ENCODE data around the gene ZNF783. TPM values are rescaled to one million over a fixed set of nuclear protein-coding genes. Genes with fewer than 3 reads are reported as not detected.
"Not testable (repeated sequence)": the region's sequence is repeated elsewhere in the genome, so short reads cannot be mapped to it uniquely, and the experiment has no call there.

ZNF783 gene
- total RNA-seq: 10 to 100 TPM; 10.6 to 10.8 TPM
- long read RNA-seq, partial matches to known transcripts: 11 of 14 reads
- long read RNA-seq, other reads (novel, unspliced or antisense): 3 of 14 reads

DNA sequence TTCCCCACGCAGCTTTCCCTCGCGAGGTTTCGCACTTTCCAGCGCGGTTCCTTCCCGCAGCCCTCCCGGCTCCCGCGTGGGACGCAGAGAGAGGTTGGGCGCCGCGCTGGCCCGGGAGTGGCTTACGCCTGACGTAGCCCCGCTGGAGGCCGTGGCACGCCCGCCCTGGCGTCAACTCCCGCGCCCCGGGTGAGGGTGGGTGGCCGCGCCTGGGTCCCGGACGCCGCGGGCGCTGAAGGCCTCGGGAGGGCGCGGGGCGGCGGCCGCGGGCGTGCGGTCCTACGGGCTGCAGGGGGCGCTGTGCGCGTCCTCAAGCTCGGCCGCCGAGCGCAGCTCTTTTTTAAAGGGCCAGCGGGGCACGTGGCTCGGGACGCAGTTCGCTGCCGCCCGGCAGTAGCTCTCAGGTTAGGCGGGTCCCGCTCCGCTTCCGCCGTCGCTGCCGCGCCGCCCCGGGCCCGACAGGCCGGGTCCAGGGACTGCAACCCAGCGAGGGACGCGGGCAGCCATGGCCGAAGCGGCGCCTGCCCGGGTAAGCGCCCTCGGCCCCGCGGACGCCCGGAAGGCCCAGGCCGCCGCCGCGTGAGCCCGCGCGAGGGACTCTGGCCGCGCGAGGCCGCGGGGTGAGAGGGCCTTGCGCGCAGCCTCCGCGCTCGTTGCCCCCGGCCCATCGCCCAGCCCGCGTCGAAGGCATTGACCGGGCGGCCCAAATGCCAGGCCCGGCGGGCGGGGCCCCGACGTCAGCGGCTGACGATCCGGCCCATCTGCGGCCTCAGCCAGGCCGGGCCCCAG lies at the start of gene ZNF783:
Gene ZNF783 (plus strand): TSS at position 368 of the 789 bp plus-strand sequence. CDS start 138 bp downstream, at position 506.
- ATAC-seq: peak; percentile 97
- intact Hi-C loops (cut with DNase I, micrococcal nuclease): no loop called here
- DNase-seq: peak; percentile 80 to 93

DNA sequence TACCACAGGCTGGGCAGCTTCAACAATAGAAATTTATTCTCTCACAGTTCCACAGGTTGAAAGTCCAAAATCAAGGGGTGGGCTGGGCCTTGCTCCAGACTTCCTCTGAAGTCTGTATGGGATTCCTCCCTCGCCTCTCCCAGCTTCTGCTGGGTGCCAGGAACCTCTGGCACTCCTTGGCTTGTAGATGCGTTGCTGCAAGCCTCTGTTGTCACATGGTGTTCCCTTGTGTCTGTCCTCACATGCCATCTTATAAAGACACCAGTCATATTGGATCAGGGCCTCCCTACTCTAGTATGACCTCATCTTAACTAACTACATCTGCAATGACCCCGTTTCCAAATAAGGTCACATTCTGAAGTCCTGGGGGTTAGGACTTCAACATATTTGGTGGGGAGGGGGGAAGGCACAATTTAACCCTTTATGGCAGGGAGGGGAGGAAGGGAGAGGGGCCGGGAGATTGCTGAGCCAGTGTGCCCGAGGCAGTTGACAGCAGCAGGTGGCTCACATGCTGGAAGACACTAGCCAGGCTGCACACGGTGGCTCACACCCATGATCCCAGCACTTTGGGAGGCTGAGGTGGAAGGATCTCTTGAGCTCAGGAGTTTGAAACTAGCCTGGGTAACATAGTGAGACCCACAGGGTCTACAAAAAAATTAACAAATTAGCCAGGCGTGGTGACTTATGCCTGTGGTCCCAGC lies 47.8 kb upstream of the ZNF783 start:
- DNase-seq: no peak
- intact Hi-C loops (cut with DNase I, micrococcal nuclease): no loop called here
- no peak for ATAC-seq

DNA sequence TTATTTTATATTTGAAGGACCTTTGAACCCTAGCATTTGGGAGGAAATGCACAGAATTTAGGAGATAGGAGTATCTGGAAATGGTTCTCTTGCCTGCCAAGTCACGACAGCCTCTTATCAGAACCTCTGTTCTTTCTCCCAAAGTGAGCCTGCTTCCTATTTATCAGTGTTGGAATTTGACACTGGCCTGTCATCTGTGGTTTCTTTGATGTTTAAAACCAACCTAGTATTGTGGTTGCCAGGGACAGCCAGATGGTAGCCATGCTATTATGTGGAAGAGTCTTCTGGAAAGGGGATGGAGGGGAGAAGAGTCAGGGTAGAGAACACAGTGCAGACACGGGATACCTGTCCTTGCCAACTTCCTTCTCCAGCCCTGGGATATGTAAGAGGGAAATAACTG lies 45.6 kb upstream of the ZNF783 start:
- intact Hi-C loops (cut with DNase I, micrococcal nuclease): no loop called here
- DNase-seq: no peak
- no peak for ATAC-seq

DNA sequence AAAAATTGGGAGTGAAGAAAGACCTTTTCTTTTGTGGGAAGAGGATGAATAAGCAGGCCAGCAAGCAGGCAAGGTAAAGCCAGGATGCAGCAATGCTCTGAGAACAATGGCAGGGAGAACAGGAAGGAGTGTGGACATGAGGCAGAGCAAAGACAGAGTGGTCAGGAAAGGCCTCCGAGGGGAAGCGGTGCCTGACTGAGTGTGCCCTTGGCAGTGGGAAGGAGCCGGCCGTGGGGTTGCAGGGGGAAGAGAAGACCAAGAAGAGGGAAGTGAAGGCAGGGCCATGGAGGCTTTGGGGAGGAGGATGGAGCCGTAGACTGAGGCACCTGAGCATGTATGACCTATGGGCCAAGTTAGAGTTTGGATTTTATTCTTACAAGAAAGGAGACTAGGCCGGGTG lies 44.4 kb upstream of the ZNF783 start:
- no peak for ATAC-seq
- intact Hi-C loops (cut with DNase I, micrococcal nuclease): no loop called here
- no peak for DNase-seq

DNA sequence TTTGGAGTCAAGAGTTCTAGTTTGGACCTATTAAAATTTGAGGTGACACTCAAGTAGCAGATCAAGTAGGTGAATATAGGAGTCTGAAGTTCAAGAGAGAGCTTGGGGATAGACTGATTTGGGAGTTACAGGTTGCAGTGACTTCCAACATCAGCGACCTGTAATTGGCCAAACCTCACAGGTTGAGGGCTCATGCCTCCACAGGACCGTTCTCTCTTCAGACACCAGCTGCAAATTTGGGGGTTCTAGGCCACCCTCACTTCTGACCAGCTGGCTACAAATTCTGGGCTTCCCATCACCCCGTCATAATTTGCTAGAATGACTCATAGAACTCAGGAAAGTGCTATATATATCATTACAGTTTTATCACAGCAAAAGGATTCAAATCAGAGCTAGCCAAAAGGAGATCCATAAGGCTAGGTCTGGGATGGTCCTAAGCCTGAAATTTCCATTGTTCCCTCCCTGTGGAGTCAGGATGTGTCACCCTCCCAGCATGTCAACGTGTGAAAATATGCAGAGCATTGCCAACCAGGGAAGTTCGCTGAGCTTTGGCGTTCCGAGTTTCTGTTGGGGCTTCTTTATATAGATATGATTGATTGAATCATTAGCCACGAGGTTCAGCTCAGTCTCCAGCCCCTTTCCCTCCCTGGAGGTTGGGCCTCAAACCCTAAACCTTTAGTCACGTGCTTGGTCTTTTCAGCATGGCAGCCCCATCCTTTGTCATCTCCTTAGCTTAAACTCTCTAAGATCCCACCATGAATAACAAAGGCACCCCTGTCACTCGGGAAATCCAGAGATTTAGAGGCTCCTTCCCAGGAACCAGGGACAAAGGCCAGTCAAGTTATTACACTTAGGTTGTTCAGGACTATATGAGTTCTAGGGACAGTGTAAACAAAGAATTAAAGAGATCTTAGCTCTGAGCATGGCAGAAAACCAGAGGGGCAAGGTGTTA lies 43.3 kb upstream of the ZNF783 start:
- intact Hi-C loops (cut with DNase I, micrococcal nuclease): no loop called here
- no peak for DNase-seq
- peak; percentile 27 for ATAC-seq

DNA sequence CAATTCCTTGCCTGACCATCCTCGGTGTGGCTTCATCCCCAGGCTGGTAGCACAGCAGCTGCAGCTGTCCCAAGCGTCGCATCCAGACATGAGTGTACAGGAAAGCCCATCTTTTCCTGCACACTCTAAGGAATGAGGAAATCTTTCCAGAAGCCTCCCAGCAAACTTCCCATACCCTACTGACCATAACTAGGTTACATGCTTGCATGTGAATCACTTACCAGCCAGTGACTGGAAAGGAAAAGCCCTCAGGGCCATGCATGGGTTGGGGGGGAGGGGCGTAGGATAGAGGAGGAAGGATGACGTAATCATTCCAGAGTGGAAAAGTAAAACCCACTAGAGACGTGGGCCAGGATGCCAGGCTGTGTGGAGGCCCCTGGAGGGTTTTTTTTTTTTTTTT lies 41.5 kb upstream of the ZNF783 start:
- DNase-seq: no peak
- ATAC-seq: no peak
- intact Hi-C loops (cut with DNase I, micrococcal nuclease): no loop called here

DNA sequence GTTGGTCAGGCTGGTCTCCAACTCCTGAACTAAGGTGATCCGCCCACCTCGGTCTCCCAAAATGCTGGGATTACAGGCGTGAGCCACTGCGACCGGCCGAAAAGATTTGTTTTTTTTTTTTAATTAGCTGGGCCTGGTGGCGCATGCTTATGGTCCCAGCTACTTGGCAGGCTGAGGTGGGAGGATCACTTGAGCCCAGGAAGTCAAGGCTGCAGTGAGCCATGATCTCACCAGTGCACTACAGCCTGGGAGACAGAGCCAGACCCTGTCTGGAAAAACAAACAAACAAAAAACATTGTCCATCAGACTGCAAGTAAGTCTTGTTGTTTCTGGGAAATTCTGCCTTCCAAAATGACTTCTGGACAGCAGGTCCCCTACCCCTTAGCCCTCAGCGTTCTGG lies 38.8 kb upstream of the ZNF783 start:
- ATAC-seq (no peak), DNase-seq (no peak)
- intact Hi-C loops (cut with DNase I, micrococcal nuclease): no loop called here

DNA sequence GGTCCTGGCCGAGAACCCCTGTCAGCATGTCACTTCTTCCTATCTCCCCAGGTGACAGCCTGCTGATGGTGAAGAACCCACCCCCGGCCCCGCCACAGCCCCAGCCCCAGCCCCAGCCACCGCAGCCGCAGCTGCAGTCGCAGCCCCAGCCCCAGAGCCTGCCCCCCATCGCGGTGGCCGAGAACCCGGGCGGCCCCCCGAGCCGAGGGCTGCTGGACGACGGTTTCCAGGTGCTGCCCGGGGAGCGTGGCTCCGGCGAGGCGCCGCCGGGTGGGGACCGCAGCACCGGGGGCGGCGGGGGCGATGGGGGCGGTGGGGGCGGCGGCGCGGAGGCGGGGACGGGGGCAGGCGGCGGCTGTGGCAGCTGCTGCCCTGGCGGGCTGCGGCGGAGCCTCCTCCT lies 38.2 kb upstream of the ZNF783 start:
- ATAC-seq: no peak

DNA sequence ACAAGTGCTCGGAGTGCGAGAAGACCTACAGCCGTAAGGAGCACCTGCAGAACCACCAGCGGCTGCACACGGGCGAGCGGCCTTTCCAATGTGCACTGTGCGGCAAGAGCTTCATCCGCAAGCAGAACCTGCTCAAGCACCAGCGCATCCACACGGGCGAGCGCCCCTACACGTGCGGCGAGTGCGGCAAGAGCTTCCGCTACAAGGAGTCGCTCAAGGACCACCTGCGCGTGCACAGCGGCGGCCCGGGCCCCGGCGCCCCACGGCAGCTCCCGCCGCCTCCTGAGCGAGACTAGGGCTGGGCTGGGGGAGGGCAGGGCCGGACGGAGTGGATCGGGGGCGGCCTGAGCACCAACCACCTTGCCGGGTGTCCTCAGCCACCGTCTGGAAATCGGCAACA lies 37.6 kb upstream of the ZNF783 start:
- no peak for DNase-seq
- ATAC-seq: no peak
- intact Hi-C loops (cut with DNase I, micrococcal nuclease): no loop called here

More for the DNA sequence above, 38.2 kb upstream of the ZNF783 start:
- intact Hi-C loops (cut with DNase I, micrococcal nuclease): no loop called here
- DNase-seq: no peak

DNA sequence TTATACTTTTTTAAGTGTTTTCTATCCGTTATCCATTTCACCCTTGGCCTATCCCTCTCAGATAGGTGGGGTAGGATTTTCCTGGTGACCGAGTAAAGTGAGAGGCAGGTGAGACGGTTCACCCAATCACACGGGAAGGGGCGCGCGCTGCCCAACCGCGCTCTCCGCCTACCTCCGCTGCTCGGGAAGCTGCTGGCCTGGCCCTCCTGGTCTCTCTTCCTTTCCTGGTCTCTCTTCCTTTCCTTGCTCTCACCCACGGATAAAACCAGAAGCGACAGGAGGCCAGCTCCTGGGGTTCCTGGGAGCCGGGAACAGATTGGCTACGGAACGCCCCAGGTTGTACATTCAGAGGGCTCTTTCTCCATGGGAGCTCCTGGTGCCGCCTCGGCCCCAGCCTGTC lies 36.9 kb upstream of the ZNF783 start:
- no peak for DNase-seq
- intact Hi-C loops (cut with DNase I, micrococcal nuclease): no loop called here
- no peak for ATAC-seq

DNA sequence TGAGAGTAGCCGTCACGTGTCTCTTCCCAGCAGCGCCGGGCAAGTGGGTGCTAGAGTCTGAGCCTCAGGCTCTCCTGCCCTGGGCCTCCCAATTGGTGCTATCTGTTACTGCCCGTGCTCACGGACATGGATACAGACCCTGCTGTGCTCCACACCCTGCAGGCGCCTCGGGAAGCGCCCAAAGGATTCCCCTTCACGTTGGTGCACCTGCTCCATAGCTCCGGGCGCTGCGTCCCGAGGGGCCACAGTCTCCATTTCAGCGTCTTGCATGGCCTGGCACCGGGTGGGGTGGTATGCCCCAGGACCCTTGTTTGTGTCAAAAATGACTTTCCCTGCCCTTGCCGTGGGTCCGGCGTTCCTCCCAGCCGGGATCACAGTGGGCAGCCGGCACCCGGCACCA lies 36.3 kb upstream of the ZNF783 start:
- no peak for DNase-seq
- intact Hi-C loops (cut with DNase I, micrococcal nuclease): no loop called here
- ATAC-seq: no peak

DNA sequence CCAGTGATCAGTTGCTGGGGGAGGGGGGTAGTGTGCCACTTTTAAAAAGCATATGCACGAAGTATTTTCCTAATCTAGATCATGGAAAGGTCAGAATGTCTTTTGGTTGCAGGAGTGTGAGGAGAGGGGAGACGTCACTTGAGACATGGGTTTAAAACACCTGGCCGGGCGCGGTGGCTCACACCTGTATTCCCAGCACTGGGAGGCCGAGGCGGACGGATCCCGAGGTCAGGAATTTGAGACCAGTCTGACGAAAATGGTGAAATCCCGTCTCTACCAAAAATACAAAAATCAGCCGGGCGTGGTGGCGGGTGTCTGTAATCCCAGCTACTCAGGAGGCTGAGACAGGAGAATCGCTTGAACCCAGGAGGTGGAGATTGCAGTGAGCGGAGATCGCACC lies 35.6 kb upstream of the ZNF783 start:
- intact Hi-C loops (cut with DNase I, micrococcal nuclease); DNase-seq: not testable (repeated sequence)

DNA sequence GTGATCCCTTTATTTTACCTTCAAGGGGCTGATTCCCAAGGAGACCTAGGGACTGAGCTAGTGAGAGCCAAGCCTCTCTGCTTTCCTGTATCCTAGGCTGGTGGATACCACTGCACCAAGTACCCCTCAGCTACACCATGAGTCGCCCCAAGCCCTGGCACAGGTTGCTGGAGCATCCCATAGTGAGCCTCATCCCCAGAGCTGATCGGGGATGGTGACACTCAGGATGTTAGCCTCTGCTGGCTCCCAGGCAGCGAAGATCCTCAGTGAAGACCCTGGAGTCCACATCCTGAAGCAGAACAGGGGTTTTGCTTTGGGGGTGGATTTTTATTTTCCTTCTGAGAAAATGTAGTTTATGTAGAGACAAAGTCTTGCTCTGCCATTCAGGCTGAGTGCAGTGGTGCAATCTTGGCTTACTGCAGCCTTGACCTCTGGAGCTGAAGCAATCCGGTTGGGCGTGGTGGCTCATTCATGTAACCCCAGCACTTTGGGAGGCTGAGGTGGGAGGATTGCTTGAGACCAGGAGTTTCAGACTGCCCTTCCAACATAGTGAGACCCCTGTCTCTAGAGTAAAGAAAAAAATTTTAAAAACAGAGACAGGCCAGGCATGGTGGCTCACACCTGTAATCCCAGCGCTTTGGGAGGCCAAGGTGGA lies 35.0 kb upstream of the ZNF783 start:
- DNase-seq: no peak

More for the DNA sequence above, 35.6 kb upstream of the ZNF783 start:
- not testable (repeated sequence) for ATAC-seq

DNA sequence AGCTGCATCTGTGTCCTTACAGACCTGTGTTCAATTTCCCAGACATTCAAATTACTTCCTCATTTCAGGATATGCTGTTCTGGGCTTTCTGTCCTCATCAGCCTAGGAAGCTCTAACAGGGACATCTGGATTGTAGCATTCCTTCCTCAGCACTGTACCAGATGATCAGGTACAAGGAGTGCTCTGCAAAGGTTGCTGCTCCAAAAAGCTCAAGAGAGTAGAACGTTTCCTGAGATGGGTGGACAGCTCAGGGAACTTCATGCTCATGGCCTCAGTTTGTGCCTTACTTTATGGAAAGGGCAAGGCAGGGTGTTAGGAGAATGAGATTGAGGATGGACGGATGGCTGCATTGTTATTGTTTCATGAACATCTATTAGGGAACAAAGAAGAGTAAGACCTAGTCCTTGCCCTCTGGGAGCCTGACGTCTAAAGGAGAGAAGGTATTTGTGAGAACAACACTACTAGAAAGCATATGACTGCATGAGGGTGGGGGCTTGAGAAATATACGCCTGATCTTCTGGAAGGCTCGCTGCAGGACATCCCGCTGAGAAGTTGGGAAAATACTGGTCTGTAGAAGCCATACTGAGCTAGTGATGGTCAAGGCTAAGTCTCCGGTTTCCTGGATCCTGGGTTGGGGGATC lies 33.0 kb upstream of the ZNF783 start:
- no peak for DNase-seq
- intact Hi-C loops (cut with DNase I, micrococcal nuclease): no loop called here
- ATAC-seq: peak; percentile 33

More for the DNA sequence above, 35.0 kb upstream of the ZNF783 start:
- intact Hi-C loops (cut with DNase I, micrococcal nuclease): no loop called here
- ATAC-seq: peak; percentile 40

DNA sequence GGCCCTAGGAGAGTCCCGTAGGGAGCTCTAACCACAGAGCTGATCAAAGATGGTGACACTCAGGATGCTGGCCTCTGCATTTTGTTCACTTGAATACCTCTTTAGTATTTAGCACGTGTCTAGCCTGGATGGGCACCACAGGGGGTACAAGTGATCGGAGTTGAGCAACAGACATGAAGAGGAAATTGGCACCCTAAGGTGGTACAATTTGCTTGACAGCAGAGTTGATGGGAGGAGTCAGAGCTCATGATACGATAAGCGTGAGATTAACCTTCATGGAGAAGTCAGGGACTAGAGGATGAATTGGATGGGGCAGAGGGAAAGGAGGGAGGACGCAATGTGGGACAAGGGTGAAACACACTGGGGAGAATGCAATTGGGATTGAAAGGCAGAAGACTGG lies 32.5 kb upstream of the ZNF783 start:
- DNase-seq: no peak
- intact Hi-C loops (cut with DNase I, micrococcal nuclease): no loop called here
- peak; percentile 16 for ATAC-seq

DNA sequence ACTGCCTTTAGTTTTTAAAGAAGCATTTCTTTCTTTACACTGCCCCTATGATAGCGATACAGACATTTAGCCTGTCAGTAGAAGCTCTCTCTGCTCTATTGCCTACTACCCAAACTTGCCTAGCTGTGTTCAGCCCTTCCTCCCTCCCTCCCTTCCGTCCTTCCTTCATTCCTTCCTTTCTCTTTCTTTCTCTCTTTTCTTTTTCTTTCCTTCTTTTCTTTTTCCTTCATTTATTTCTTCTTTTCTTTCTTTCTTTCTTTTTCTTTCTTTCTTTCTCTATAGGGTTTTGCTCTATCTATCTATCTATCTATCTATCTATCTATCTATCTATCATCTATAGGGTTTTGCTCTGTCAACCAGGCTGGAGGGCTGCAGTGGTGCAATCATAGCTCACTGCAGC lies 29.6 kb upstream of the ZNF783 start:
- DNase-seq (no peak), ATAC-seq (no peak)
- intact Hi-C loops (cut with DNase I, micrococcal nuclease): no loop called here

DNA sequence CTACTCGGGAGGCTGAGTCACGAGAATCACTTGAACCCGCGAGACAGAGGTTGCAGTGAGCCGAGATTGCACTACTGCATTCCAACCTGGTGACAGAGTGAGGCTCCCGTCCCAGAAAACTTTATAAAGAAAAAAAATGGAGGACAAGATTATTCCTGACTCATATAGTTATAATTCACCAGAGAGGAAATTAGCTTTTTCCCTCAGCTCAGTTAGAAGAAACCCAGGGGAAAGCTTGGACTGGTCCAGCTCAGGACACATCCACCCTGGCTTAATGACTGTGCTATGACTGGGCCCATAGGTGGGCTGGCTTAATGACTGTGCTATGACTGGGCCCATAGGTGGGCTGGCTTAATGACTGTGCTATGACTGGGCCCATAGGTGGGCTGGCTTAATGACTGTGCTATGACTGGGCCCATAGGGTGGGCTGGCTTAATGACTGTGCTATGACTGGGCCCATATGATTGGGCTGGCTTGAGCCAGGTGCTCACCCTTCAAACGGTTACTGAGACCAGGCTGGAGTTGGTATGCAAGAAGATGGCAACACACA lies 28.3 kb upstream of the ZNF783 start:
- DNase-seq; intact Hi-C loops (cut with DNase I, micrococcal nuclease); ATAC-seq: not testable (repeated sequence)

DNA sequence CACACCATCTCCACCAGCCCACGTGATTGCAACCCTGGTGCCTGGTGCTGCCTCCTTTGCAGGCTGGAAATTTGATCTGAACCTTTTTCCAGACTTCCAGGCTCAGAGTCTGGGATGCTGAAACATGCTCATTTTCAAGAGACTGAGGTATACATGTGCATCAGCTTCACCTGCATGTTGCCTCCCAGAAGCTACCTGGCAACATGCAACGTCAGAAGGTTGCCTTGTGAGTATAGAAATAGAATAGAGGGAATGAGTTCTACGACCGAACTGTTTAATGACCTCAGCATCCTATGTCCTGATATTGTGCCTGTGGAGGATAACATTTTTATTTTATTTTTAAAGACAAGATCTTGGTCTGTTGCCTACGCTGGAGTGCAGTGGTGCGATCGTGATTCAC lies 24.5 kb upstream of the ZNF783 start:
- intact Hi-C loops (cut with DNase I, micrococcal nuclease): no loop called here
- no peak for DNase-seq
- no peak for ATAC-seq

Measured in left colon (tissue), 2 donors.